ENCODE results near the gene SEPTIN11.

Gene SEPTIN11

GRCh38 chr4:76923619-76924357 lies 25.8 kb upstream of the SEPTIN11 start:
- FAIRE-seq = no peak
- no peak for TF ChIP-seq CTCF (IDR thresholded peaks at IDR 0.05; ENCODE audit: insufficient read depth, missing control alignments)
- no peak for DNase-seq (ENCODE audit: insufficient read length, low spot score)

GRCh38 chr4:76926841-76927240 lies 22.7 kb upstream of the SEPTIN11 start:
- no peak for TF ChIP-seq CTCF (IDR thresholded peaks at IDR 0.05; ENCODE audit: insufficient read depth, missing control alignments)
- FAIRE-seq (no peak), DNase-seq (ENCODE audit: insufficient read length, low spot score) (no peak)

GRCh38 chr4:76930685-76931084 lies 18.9 kb upstream of the SEPTIN11 start:
- TF ChIP-seq CTCF (IDR thresholded peaks at IDR 0.05; ENCODE audit: insufficient read depth, missing control alignments) = no peak
- FAIRE-seq (no peak), DNase-seq (ENCODE audit: insufficient read length, low spot score) (no peak)

GRCh38 chr4:76931087-76931486 lies 18.5 kb upstream of the SEPTIN11 start:
- no peak for FAIRE-seq
- no peak for TF ChIP-seq CTCF (IDR thresholded peaks at IDR 0.05; ENCODE audit: insufficient read depth, missing control alignments)

GRCh38 chr4:76931576-76932276 lies 17.8 kb upstream of the SEPTIN11 start:
- DNase-seq (ENCODE audit: insufficient read length, low spot score) (no peak), FAIRE-seq (no peak)
- no peak for TF ChIP-seq CTCF (IDR thresholded peaks at IDR 0.05; ENCODE audit: insufficient read depth, missing control alignments)

More at GRCh38 chr4:76931087-76931486, 18.5 kb upstream of the SEPTIN11 start:
- DNase-seq (ENCODE audit: insufficient read length, low spot score) = no peak

GRCh38 chr4:76939184-76939583 lies 10.4 kb upstream of the SEPTIN11 start:
- no peak for TF ChIP-seq CTCF (IDR thresholded peaks at IDR 0.05; ENCODE audit: insufficient read depth, missing control alignments)
- FAIRE-seq (no peak), DNase-seq (ENCODE audit: insufficient read length, low spot score) (no peak)

- FAIRE-seq = no peak
Observed at GRCh38 chr4:76943129-76943620, 6.4 kb upstream of the SEPTIN11 start.

More at GRCh38 chr4:76943129-76943620, 6.4 kb upstream of the SEPTIN11 start:
- DNase-seq (ENCODE audit: insufficient read length, low spot score) = no peak
- TF ChIP-seq CTCF (IDR thresholded peaks at IDR 0.05; ENCODE audit: insufficient read depth, missing control alignments) = no peak
